Ovary (tissue), 9 donors: ENCODE results near the gene TRABD2B. TPM values are rescaled to one million over a fixed set of nuclear protein-coding genes. Genes with fewer than 3 reads are reported as not detected.

Source experiments
- DNase-seq, 5 donors: peaks; one replicate each; pipeline ENCODE4 v3.0.0-alpha.2; 2019 to 2020
- H3K27ac ChIP-seq, 2 donors: fragments of 200-600 bp; one replicate each; pipeline versions ENCODE4 v1.5.1 to v1.8.0; 2019 to 2022
- H3K27me3 ChIP-seq: fragments of 200-600 bp; one replicate; pipeline ENCODE4 v1.8.0; 2022
- H3K36me3 ChIP-seq: fragments of 200-600 bp; sonication (generic); one replicate; pipeline ENCODE4 v1.5.1; 2019
- H3K4me1 ChIP-seq: one replicate; pipeline ENCODE4 v1.8.1; 2013; ENCODE audit warnings: mild to moderate bottlenecking, moderate library complexity; ENCODE audit not compliant: insufficient read depth
- H3K4me3 ChIP-seq: fragments of 200-600 bp; sonication (generic); one replicate; pipeline ENCODE4 v1.5.1; 2017
- H3K9me3 ChIP-seq, 2 donors: fragments of 200-600 bp in 1 of 2; sonication (generic) in 1 of 2; one replicate each; pipeline versions ENCODE4 v1.5.1 to v1.8.1; 2013 to 2019; ENCODE audit warnings: mild to moderate bottlenecking in 1 of 2, moderate library complexity in 1 of 2
- EP300 ChIP-seq: sonication (generic); formaldehyde crosslinking; IDR thresholded peaks from one replicate; pipeline ENCODE4 v1.6.1; 2017; ENCODE audit warnings: antibody characterized with exemption
- POLR2A ChIP-seq: fragments of 450-650 bp; IDR thresholded peaks from one replicate; pipeline ENCODE4 v1.6.1; 2017; ENCODE audit warnings: antibody characterized with exemption, mild to moderate bottlenecking, moderate library complexity
- WGBS, 3 donors: extraction: QIAGEN DNeasy Blood & Tissue Kit in 1 of 3; methylation state at CpG; one replicate each; pipeline versions ENCODE4 v1.1.5 to v1.1.7; 2013 to 2017; 5-methylcytosine and 5-hydroxymethylcytosine counted together
- intact Hi-C, 4 donors: fragments of 100-400 bp; cut with DNase I; formaldehyde crosslinking; loops; one replicate each; pipeline versions ENCODE4 v1.11.0 to v1.15.1; 2022 to 2023
- polyA plus RNA-seq, 2 donors: library from polyadenylated mRNA; stranded (reverse); fragments of 200-250 nt in 1 of 2; fragments of 350-450 nt in 1 of 2; fragmentation: Illumina TruSeq in 1 of 2; extraction: RNeasy Lipid Tissue Mini Kit (QIAGEN cat#74804) in 1 of 2; gene quantifications; one replicate each; pipeline ENCODE4 v1.2.3, GENCODE V29; 2013 to 2014
- total RNA-seq, 7 donors: library from RNA; depleted of rRNA in 2 of 7; stranded (reverse); fragments of >200 nt in 2 of 7; fragmentation: NEBNext Ultra II Directional in 3 of 7; extraction: Animal tissue kit (Norgen Biotek cat#: 25700) in 3 of 7; gene quantifications; one replicate each; pipeline versions ENCODE4 v1.1.0 to v1.2.4, GENCODE V29; 2016 to 2023
- TF ChIP-seq, protein P1 (sequence below), 3 donors: fragments of 450-650 bp in 2 of 3; fragments of 200-600 bp in 1 of 3; IDR thresholded peaks; one replicate each; pipeline versions ENCODE4 v1.5.1 to v1.8.0; 2016 to 2022; ENCODE audit warnings: antibody characterized with exemption in 3 of 3, mild to moderate bottlenecking in 1 of 3
- donor health status: DM: no; HTN: no; CAD: no; lungs with moderate emphysema.
- donor health status: DM: no; HTN: no; CAD: no.
- donor health status: Bipolar disorder and iron deficiency.
- donor health status: DM: yes; HTN: yes; CAD: no.
- donor health status: DM: no; HTN: no; CAD: no.
- donor health status: DM: yes; HTN: yes; CAD: no.

Gene TRABD2B
- total and polyA plus RNA-seq, 9 donors: 0.18 to 1.6 (median 0.52) TPM

DNA sequence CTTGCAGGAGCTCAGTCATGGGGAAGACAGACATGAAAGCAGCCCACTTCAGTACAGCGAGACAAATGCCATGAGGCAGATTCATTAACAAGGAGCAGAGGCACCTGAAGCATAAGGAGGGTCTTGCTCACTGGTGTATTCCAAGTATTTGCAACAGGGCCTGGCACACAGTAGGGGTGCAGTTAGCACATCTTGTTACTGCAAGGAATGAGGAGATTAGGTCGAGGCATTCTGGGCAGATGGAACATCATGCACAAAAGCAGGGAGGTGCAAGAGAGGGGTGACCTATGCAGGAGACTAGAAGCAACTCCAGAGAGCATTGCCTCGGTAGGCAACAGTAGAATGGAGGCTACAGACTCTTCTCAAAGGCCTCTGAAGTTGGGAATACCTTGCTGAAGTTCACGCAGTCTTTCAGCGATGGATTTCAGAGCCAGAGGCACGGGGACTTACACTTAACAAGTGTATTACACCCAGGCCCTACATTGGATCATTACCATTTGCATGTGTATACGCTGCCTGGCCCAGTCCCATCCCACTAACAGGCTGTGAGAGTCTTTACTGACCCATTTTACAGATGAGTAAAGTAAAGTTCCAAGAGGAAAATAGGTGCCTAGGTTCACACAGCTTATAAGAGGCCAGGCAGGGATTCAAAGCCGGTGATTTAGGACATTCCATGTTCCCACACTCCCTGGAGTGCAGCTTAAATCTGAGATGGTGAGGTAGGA, 82.1 kb downstream of the TRABD2B start:
- Histone ChIP-seq H3K4me1 (no peaks in the 10 kb centered on the region), H3K36me3 (no peaks in the 10 kb centered on the region), H3K27me3 (no peaks in the 10 kb centered on the region), H3K4me3 (no peak overlapping the region), H3K9me3 (no peaks in the 10 kb centered on the region), H3K27ac (no peak overlapping the region)
- no peak for DNase-seq
- intact Hi-C loops: no loop called here
- 91 to 95% (median 94%) methylated on average over 8 of the region's 8 CpGs for WGBS, 3 donors
- TF ChIP-seq, protein P1, sequence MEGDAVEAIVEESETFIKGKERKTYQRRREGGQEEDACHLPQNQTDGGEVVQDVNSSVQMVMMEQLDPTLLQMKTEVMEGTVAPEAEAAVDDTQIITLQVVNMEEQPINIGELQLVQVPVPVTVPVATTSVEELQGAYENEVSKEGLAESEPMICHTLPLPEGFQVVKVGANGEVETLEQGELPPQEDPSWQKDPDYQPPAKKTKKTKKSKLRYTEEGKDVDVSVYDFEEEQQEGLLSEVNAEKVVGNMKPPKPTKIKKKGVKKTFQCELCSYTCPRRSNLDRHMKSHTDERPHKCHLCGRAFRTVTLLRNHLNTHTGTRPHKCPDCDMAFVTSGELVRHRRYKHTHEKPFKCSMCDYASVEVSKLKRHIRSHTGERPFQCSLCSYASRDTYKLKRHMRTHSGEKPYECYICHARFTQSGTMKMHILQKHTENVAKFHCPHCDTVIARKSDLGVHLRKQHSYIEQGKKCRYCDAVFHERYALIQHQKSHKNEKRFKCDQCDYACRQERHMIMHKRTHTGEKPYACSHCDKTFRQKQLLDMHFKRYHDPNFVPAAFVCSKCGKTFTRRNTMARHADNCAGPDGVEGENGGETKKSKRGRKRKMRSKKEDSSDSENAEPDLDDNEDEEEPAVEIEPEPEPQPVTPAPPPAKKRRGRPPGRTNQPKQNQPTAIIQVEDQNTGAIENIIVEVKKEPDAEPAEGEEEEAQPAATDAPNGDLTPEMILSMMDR (IDR thresholded peaks at IDR 0.05): no peak
- TF ChIP-seq POLR2A (no peak), EP300 (no peak)

DNA sequence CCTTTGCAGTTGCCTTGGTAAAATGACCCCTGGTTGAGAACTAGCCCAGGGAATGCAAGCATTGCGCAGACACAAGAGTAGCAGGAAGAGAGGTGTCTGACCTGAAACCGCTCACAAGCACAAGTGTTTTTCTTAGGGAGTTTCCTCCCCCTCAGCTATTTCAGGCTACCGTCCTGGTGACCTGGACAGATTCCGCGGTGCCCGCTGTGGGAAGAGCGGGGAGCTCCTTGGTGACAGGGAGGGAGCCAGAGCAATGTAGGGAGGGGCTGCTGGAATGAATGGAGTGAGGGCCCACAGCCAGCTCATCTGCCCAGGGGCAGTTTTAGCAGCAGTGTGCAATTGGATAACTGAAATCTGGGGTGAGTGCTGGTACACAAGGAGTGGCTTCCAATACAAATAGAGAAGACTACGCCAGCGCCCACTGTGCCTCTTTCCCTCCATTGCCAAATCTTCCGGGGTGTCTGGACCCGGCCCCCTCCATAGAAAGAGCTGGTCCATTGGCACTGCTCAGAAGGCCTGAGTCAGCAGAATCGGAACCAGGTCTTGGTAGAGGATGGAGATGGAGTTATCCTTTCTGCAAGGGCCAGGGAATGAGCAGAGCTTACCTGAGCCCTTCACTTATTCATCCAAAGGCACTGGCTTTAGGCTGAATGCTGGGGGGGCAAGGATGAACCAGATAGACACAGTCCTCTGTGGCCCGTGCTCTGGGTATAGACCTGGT, 82.8 kb downstream of the TRABD2B start:
- Histone ChIP-seq H3K36me3 (no peaks in the 10 kb centered on the region), H3K27me3 (no peaks in the 10 kb centered on the region), H3K4me1 (no peaks in the 10 kb centered on the region), H3K9me3 (no peaks in the 10 kb centered on the region), H3K27ac (no peak overlapping the region), H3K4me3 (no peak overlapping the region)
- 80 to 90% (median 86%) methylated on average over 13 of the region's 13 CpGs for WGBS, 3 donors
- intact Hi-C loops: no loop called here
- no peak for TF ChIP-seq EP300
- no peak for DNase-seq

DNA sequence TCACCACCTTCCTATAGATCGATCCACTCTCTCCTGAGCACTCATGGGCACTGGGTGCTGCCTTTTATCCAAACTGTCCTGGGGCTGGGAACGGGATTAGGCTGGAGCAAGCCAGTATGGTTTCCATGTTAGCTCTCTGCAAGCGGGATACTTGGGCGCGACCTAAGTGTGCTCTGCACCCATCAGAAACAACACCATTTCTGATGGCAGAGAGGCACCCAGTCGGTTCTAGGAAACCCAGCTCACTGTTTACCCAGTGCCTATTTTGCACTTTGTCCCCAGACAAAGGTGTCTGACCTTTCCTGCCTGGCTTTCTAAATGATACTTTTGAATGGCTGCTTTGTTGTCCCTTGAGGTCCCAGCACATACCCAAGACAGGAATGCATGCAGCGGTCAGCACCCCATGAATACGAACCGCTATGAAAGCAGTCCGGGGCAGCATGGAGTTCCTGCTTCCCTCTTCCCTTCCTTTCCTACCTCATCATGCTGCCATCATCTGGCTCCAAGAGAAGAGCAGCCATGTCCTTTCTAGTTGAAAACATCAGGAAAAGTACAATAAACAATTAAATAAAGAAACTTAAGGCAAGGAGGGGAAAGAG, 83.9 kb downstream of the TRABD2B start:
- intact Hi-C loops: no loop called here

DNA sequence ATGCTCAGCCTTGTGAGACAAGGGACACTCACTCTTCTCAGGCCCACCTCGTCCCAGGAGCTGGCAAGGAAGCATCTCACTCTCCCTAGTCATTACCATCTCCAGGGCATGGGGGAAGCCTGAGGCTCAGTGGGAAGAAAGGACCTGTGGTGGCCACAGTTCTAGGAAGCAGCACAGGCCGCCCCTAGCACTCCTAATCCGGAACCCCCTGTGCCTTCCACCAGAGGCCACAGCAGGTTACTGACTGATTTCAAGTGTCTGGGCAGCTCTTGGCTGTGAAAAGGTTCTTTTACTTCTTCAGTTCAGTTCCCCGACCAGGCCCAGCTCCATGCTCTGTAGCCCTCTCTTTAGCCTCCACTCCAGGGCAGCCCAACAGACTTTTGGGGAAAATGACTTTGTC, 84.4 kb downstream of the TRABD2B start:
- Histone ChIP-seq H3K27ac (no peak overlapping the region), H3K9me3 (no peaks in the 10 kb centered on the region), H3K4me3 (no peak overlapping the region), H3K4me1 (no peaks in the 10 kb centered on the region), H3K27me3 (no peaks in the 10 kb centered on the region), H3K36me3 (no peaks in the 10 kb centered on the region)
- intact Hi-C loops: no loop called here
- 43 to 67% (median 63%) methylated on average over 3 to 4 of the region's 4 CpGs for WGBS, 3 donors
- TF ChIP-seq, protein P1 (IDR thresholded peaks at IDR 0.05): no peak
- no peak for TF ChIP-seq POLR2A
- no peak for TF ChIP-seq EP300
- DNase-seq: no peak

More for the DNA sequence above, 83.9 kb downstream of the TRABD2B start:
- no peak overlapping the region for H3K27ac ChIP-seq
- WGBS, 3 donors: 95 to 97% (median 96%) methylated on average over 10 of the region's 10 CpGs
- no peaks in the 10 kb centered on the region for H3K27me3 ChIP-seq
- DNase-seq: no peak
- H3K4me3 ChIP-seq: no peak overlapping the region
- no peaks in the 10 kb centered on the region for H3K4me1 ChIP-seq
- TF ChIP-seq EP300 (no peak), POLR2A (no peak)
- TF ChIP-seq, protein P1 (IDR thresholded peaks at IDR 0.05): no peak
- no peaks in the 10 kb centered on the region for H3K36me3 ChIP-seq
- no peaks in the 10 kb centered on the region for H3K9me3 ChIP-seq
